K562 (cell line): ENCODE data around the gene BCAS2. TPM values are rescaled to one million over a fixed set of nuclear protein-coding genes. Genes with fewer than 3 reads are reported as not detected.

Experiments
- EGR1 ChIP-seq: fragments of 450-650 bp; conservative IDR thresholded peaks from 2 replicates; pipeline ENCODE4 v1.6.1; 2017; ENCODE audit warnings: mild to moderate bottlenecking
- FOXK2 ChIP-seq, 2 experiments: fragments of 450-650 bp; IDR thresholded peaks in 1 of 2; conservative IDR thresholded peaks in 1 of 2; 2 replicates each; pipeline ENCODE4 v1.6.1; 2016; ENCODE audit warnings: low read depth in 2 of 2, mild to moderate bottlenecking in 1 of 2
- HCFC1 ChIP-seq: IDR thresholded peaks from 2 replicates; pipeline ENCODE4 v1.6.1; 2012; ENCODE audit warnings: low read depth, low read length, improper control_type of control experiment
- IRF1 ChIP-seq: sonication (generic); formaldehyde crosslinking; IDR thresholded peaks from 2 replicates; pipeline ENCODE4 v1.8.0; 2022; ENCODE audit warnings: missing genetic modification reagents, mild to moderate bottlenecking, borderline replicate concordance
- LARP7 ChIP-seq: fragments of 450-650 bp; IDR thresholded peaks from 2 replicates; pipeline ENCODE4 v1.6.1; 2016
- TOE1 ChIP-seq, 2 experiments: fragments of 450-650 bp in 1 of 2; sonication (generic) in 1 of 2; formaldehyde crosslinking in 1 of 2; IDR thresholded peaks; 2 replicates each; pipeline versions ENCODE4 v1.7.1 to v1.8.0; 2016 to 2022; ENCODE audit warnings: borderline replicate concordance in 2 of 2, mild to moderate bottlenecking in 2 of 2, antibody characterized with exemption in 1 of 2, inconsistent platforms in 1 of 2, low read depth in 1 of 2, missing genetic modification reagents in 1 of 2, moderate library complexity in 1 of 2
- ZNF212 ChIP-seq: fragments of 450-650 bp; formaldehyde crosslinking; IDR thresholded peaks from 2 replicates; pipeline ENCODE4 v1.4.0; 2020; ENCODE audit warnings: mild to moderate bottlenecking
- ZNF444 ChIP-seq: fragments of 250-450 bp; sonication (Bioruptor Pico); IDR thresholded peaks from 2 replicates; pipeline ENCODE4 v1.4.0; 2020; ENCODE audit warnings: mild to moderate bottlenecking, moderate library complexity
- ZNF584 ChIP-seq: fragments of 200-800 bp; sonication (Bioruptor generic); IDR thresholded peaks from 2 replicates; pipeline ENCODE4 v1.6.1; 2016; ENCODE audit warnings: low read depth, mild to moderate bottlenecking, missing genetic modification characterization, missing compliant biosample characterization
- ZNF609 ChIP-seq: sonication (generic); formaldehyde crosslinking; IDR thresholded peaks from 2 replicates; pipeline ENCODE4 v1.8.1; 2023; ENCODE audit warnings: missing genetic modification reagents, mild to moderate bottlenecking, borderline replicate concordance
- polyA plus RNA-seq, 8 experiments: library from polyadenylated mRNA; depleted of rRNA in 4 of 8; stranded (reverse) in 5 of 8; unstranded in 3 of 8; fragments of >200 nt; fragmentation: Nextera tagmentation in 2 of 8; fragmentation: Illumina TruSeq in 1 of 8; extraction: Ambion mirVana in 2 of 8; extraction: Trizol in 1 of 8; gene quantifications; 2 replicates each; pipeline versions ENCODE4 v1.2.1 to v1.2.3, GENCODE V29; 2011 to 2014; ENCODE audit warnings: inconsistent platforms in 1 of 8, missing spikeins in 1 of 8
- total RNA-seq, 7 experiments: library from RNA; depleted of rRNA in 6 of 7; stranded (reverse); fragments of >200 nt in 6 of 7; fragmentation: Illumina TruSeq in 2 of 7; extraction: Trizol in 2 of 7; gene quantifications; 2 replicates each; pipeline versions ENCODE4 v1.2.1 to v1.2.3, GENCODE V29; 2011 to 2021; ENCODE audit warnings: low replicate concordance in 1 of 7
- TF ChIP-seq, protein P1 (sequence below): sonication (generic); formaldehyde crosslinking; IDR thresholded peaks from 2 replicates; pipeline ENCODE4 v1.8.0; 2023; ENCODE audit warnings: mild to moderate bottlenecking, missing genetic modification reagents
- TF ChIP-seq, protein P2 (sequence below): sonication (generic); formaldehyde crosslinking; IDR thresholded peaks from 2 replicates; pipeline ENCODE4 v1.8.0; 2022; ENCODE audit warnings: mild to moderate bottlenecking, missing genetic modification reagents
- TF ChIP-seq, protein P3 (sequence below): sonication (generic); formaldehyde crosslinking; IDR thresholded peaks from 2 replicates; pipeline ENCODE4 v1.8.1; 2023; ENCODE audit warnings: mild to moderate bottlenecking, missing genetic modification reagents, moderate library complexity

The BCAS2 gene
- total and polyA plus RNA-seq, 9 of the 15 experiments (the other 6 are each of a cell fraction or from before 2014, with no cell fraction given), result 59.3 to 183 (median 81.1) TPM

GRCh38 chr1:114581335-114582287, at the start of gene BCAS2 (continued):
- no peak for TF ChIP-seq ZNF609 (CRISPR knock-in tag)
- TF ChIP-seq EGR1, result peak; percentile 85
- TF ChIP-seq, protein P1, sequence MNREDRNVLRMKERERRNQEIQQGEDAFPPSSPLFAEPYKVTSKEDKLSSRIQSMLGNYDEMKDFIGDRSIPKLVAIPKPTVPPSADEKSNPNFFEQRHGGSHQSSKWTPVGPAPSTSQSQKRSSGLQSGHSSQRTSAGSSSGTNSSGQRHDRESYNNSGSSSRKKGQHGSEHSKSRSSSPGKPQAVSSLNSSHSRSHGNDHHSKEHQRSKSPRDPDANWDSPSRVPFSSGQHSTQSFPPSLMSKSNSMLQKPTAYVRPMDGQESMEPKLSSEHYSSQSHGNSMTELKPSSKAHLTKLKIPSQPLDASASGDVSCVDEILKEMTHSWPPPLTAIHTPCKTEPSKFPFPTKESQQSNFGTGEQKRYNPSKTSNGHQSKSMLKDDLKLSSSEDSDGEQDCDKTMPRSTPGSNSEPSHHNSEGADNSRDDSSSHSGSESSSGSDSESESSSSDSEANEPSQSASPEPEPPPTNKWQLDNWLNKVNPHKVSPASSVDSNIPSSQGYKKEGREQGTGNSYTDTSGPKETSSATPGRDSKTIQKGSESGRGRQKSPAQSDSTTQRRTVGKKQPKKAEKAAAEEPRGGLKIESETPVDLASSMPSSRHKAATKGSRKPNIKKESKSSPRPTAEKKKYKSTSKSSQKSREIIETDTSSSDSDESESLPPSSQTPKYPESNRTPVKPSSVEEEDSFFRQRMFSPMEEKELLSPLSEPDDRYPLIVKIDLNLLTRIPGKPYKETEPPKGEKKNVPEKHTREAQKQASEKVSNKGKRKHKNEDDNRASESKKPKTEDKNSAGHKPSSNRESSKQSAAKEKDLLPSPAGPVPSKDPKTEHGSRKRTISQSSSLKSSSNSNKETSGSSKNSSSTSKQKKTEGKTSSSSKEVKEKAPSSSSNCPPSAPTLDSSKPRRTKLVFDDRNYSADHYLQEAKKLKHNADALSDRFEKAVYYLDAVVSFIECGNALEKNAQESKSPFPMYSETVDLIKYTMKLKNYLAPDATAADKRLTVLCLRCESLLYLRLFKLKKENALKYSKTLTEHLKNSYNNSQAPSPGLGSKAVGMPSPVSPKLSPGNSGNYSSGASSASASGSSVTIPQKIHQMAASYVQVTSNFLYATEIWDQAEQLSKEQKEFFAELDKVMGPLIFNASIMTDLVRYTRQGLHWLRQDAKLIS (CRISPR knock-in tag), result no peak; the same call in 1 of the 2 replicates
- peak; percentile 95 to 98 for TF ChIP-seq FOXK2 (conservative IDR thresholded peaks at IDR 0.05 in 1 of 2, IDR thresholded peaks at IDR 0.05 in 1 of 2; ENCODE audit: low read depth in 2 of 2)
- TF ChIP-seq ZNF584 (CRISPR knock-in tag), result peak; percentile 81; the same call in 1 of the 2 replicates
- TF ChIP-seq, protein P2, sequence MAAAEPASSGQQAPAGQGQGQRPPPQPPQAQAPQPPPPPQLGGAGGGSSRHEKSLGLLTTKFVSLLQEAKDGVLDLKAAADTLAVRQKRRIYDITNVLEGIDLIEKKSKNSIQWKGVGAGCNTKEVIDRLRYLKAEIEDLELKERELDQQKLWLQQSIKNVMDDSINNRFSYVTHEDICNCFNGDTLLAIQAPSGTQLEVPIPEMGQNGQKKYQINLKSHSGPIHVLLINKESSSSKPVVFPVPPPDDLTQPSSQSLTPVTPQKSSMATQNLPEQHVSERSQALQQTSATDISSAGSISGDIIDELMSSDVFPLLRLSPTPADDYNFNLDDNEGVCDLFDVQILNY, result no peak
- peak; percentile 83 for TF ChIP-seq HCFC1
- no peak for TF ChIP-seq LARP7
- TF ChIP-seq ZNF444, result 0 out of 2 replicates have a peak, but pooled peaks have one; percentile 65
- no peak for TF ChIP-seq ZNF212
- TF ChIP-seq, protein P3, sequence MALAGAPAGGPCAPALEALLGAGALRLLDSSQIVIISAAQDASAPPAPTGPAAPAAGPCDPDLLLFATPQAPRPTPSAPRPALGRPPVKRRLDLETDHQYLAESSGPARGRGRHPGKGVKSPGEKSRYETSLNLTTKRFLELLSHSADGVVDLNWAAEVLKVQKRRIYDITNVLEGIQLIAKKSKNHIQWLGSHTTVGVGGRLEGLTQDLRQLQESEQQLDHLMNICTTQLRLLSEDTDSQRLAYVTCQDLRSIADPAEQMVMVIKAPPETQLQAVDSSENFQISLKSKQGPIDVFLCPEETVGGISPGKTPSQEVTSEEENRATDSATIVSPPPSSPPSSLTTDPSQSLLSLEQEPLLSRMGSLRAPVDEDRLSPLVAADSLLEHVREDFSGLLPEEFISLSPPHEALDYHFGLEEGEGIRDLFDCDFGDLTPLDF (CRISPR knock-in tag), result no peak; the same call in 1 of the 2 replicates
- TF ChIP-seq TOE1 (IDR thresholded peaks at IDR 0.05; ENCODE audit: borderline replicate concordance), result peak; percentile 30; the same call in 1 of the 2 replicates
- no peak for TF ChIP-seq TOE1 (CRISPR knock-in tag; IDR thresholded peaks at IDR 0.05; ENCODE audit: borderline replicate concordance, low read depth)
- TF ChIP-seq IRF1 (CRISPR knock-in tag), result no peak
